ENCODE measurements around the gene TMEM116.
"Not testable (repeated sequence)": the region's sequence is repeated elsewhere in the genome, so short reads cannot be mapped to it uniquely, and the experiment has no call there.

DNA sequence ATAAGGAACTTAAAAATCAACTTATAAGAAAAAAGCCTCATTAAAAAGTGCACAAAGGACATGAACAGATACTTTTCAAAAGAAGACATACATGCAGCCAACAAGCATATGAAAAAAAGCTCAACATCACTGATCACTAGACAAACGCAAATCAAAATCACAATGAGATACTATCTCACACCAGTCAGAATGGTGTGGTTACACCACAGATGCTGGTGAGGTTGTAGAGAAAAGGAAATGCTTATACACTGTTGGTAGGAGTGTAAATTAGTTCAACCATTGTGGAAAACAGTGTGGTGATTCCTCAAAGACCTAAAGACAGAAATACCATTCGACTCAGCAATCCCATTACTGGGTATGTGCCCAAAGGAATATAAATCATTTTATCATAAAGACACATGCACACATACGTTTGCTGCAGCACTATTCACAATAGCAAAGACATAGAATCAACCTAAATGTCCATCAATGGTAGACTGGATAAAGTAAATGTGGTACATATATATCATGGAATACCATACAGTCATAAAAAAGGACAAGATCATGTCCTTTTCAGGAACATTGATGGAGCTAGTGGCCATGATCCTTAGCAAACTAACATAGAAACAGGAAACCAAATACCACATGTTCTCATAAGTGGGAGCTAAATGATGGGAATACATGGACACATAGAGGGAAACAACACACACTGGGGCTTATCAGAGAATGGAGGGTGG is 61.8 kb downstream of the TMEM116 start:
- TF ChIP-seq, protein P1, sequence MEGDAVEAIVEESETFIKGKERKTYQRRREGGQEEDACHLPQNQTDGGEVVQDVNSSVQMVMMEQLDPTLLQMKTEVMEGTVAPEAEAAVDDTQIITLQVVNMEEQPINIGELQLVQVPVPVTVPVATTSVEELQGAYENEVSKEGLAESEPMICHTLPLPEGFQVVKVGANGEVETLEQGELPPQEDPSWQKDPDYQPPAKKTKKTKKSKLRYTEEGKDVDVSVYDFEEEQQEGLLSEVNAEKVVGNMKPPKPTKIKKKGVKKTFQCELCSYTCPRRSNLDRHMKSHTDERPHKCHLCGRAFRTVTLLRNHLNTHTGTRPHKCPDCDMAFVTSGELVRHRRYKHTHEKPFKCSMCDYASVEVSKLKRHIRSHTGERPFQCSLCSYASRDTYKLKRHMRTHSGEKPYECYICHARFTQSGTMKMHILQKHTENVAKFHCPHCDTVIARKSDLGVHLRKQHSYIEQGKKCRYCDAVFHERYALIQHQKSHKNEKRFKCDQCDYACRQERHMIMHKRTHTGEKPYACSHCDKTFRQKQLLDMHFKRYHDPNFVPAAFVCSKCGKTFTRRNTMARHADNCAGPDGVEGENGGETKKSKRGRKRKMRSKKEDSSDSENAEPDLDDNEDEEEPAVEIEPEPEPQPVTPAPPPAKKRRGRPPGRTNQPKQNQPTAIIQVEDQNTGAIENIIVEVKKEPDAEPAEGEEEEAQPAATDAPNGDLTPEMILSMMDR (IDR thresholded peaks at IDR 0.05; ENCODE audit: low read depth, low read length) = not testable (repeated sequence)
- TF ChIP-seq, protein P2, sequence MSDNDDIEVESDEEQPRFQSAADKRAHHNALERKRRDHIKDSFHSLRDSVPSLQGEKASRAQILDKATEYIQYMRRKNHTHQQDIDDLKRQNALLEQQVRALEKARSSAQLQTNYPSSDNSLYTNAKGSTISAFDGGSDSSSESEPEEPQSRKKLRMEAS (IDR thresholded peaks at IDR 0.05; ENCODE audit: low read depth, low read length) = not testable (repeated sequence)
- TF ChIP-seq MYC (IDR thresholded peaks at IDR 0.05; ENCODE audit: low read depth, low read length); POLR2A (IDR thresholded peaks at IDR 0.05; ENCODE audit: extremely low read depth, insufficient read length): not testable (repeated sequence)

Data from NB4 (cell line).